Esophagus muscularis mucosa (tissue), 3 donors: ENCODE results near the gene NUP210L.

Source experiments
- EP300 ChIP-seq: sonication (generic); formaldehyde crosslinking; IDR thresholded peaks from one replicate; pipeline ENCODE4 v1.6.1; 2017; ENCODE audit warnings: antibody characterized with exemption
- TF ChIP-seq, protein P1 (sequence below), 3 experiments: fragments of 200-600 bp in 2 of 3; fragments of 450-650 bp in 1 of 3; sonication (generic) in 2 of 3; IDR thresholded peaks; one replicate each; pipeline ENCODE4 v1.5.1; 2017 to 2019; ENCODE audit warnings: antibody characterized with exemption in 3 of 3, mild to moderate bottlenecking in 2 of 3, moderate library complexity in 1 of 3

DNA sequence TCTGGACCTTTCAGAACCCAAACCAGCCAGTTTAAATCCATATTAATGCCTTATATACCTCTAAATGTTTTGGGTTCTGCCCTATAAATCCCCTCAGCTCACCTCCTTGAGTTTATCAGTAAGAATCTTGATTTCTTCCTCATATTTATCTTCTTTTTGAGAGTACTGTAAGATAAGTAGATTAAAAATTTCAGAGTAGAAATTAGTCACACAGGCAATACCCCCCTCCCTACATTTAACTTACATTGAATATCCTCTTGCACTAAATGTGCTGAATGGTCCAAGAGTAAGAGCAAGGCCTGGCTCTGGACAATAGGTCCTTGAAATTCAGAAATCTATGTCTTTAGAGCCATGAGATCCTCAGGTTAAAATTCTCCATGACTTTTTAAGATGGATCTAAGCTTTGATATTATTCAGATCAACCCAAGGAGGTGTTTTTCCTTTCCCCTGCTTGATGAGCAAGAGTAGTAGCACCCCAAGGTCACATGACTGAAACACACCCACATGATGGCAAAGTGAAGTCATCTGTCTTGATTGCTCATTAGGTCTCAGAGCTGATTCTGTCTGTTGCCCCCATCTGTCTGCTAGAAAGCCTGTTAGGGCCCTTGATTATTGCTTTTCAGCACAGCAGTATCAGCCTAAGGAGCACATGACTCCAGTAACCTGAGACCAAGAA lies 15.8 kb upstream of the NUP210L start:
- TF ChIP-seq EP300, result no peak
- TF ChIP-seq, protein P1, sequence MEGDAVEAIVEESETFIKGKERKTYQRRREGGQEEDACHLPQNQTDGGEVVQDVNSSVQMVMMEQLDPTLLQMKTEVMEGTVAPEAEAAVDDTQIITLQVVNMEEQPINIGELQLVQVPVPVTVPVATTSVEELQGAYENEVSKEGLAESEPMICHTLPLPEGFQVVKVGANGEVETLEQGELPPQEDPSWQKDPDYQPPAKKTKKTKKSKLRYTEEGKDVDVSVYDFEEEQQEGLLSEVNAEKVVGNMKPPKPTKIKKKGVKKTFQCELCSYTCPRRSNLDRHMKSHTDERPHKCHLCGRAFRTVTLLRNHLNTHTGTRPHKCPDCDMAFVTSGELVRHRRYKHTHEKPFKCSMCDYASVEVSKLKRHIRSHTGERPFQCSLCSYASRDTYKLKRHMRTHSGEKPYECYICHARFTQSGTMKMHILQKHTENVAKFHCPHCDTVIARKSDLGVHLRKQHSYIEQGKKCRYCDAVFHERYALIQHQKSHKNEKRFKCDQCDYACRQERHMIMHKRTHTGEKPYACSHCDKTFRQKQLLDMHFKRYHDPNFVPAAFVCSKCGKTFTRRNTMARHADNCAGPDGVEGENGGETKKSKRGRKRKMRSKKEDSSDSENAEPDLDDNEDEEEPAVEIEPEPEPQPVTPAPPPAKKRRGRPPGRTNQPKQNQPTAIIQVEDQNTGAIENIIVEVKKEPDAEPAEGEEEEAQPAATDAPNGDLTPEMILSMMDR (IDR thresholded peaks at IDR 0.05), result no peak
